Adrenal gland (tissue), 12 donors: ENCODE measurements around the gene SCN4A. TPM values are rescaled to one million over a fixed set of nuclear protein-coding genes. Genes with fewer than 3 reads are reported as not detected.

ENCODE experiments used
- DNase-seq, 7 donors: peaks; one replicate each; pipeline ENCODE4 v3.0.0-alpha.2; 2019 to 2020
- H3K27ac ChIP-seq, 5 donors: fragments of 200-600 bp; sonication (generic) in 4 of 5; 1 replicate in 3 of 5; 2 replicates in 2 of 5; pipeline versions ENCODE4 v1.5.1 to v1.8.0; 2016 to 2020; ENCODE audit warnings: mild to moderate bottlenecking in 1 of 5
- H3K27me3 ChIP-seq: fragments of 200-600 bp; 2 replicates; pipeline ENCODE4 v1.8.0; 2021
- H3K36me3 ChIP-seq, 2 donors: fragments of 200-600 bp; replicated peaks in 1 of 2; 1 replicate in 1 of 2; 2 replicates in 1 of 2; pipeline versions ENCODE4 v1.5.1 to v1.8.0; 2018 to 2022
- H3K4me1 ChIP-seq, 2 donors: fragments of 200-600 bp; replicated peaks in 1 of 2; 1 replicate in 1 of 2; 2 replicates in 1 of 2; pipeline versions ENCODE4 v1.5.1 to v1.8.0; 2018 to 2021
- H3K4me3 ChIP-seq, 4 donors: fragments of 200-600 bp; sonication (generic) in 3 of 4; one replicate each; pipeline ENCODE4 v1.5.1; 2016 to 2018
- H3K9me3 ChIP-seq, 3 donors: fragments of 200-600 bp; sonication (generic) in 1 of 3; replicated peaks in 1 of 3; 1 replicate in 2 of 3; 2 replicates in 1 of 3; pipeline versions ENCODE4 v1.5.1 to v1.8.0; 2016 to 2021
- POLR2A ChIP-seq, 2 donors: fragments of 450-650 bp; IDR thresholded peaks; one replicate each; pipeline ENCODE4 v1.6.1; 2017; ENCODE audit warnings: antibody characterized with exemption in 2 of 2, mild to moderate bottlenecking in 2 of 2, moderate library complexity in 1 of 2
- WGBS, 4 donors: extraction: QIAGEN DNeasy Blood & Tissue Kit in 2 of 4; methylation state at CpG; one replicate each; pipeline versions ENCODE4 v1.1.5 to v1.1.7; 2013 to 2017; 5-methylcytosine and 5-hydroxymethylcytosine counted together
- intact Hi-C, 2 donors: fragments of 100-400 bp; cut with DNase I; formaldehyde crosslinking; loops; one replicate each; pipeline versions ENCODE4 v1.14.1 to v1.15.0; 2022 to 2023
- polyA plus RNA-seq, 3 donors: library from polyadenylated mRNA; stranded (reverse); fragments of 200-250 nt in 2 of 3; fragments of 350-450 nt in 1 of 3; fragmentation: Illumina TruSeq in 1 of 3; extraction: RNeasy Lipid Tissue Mini Kit (QIAGEN cat#74804) in 1 of 3; gene quantifications; one replicate each; pipeline ENCODE4 v1.2.3, GENCODE V29; 2013 to 2014
- total RNA-seq, 9 donors: library from RNA; depleted of rRNA in 4 of 9; stranded (reverse); fragments of >200 nt in 4 of 9; fragments of 120-200 nt in 1 of 9; fragmentation: NEBNext Ultra II Directional in 1 of 9; extraction: Animal tissue kit (Norgen Biotek cat#: 25700) in 1 of 9; gene quantifications; one replicate each; pipeline versions ENCODE4 v1.1.0 to v1.2.4, GENCODE V29; 2013 to 2023
- TF ChIP-seq, protein P1 (sequence below), 6 experiments: fragments of 450-650 bp in 4 of 6; fragments of 200-600 bp in 2 of 6; sonication (generic) in 1 of 6; IDR thresholded peaks; 1 replicate in 5 of 6; 2 replicates in 1 of 6; pipeline versions ENCODE4 v1.5.1 to v1.8.0; 2016 to 2021; ENCODE audit warnings: antibody characterized with exemption in 6 of 6, mild to moderate bottlenecking in 2 of 6, moderate library complexity in 1 of 6
- donor health status: healthy with polysubstance abuse.
- donor health status: Bipolar disorder and iron deficiency.
- donor health status: DM: yes; HTN: yes; CAD: no.
- donor health status: DM: no; HTN: no; CAD: no.
- donor health status: DM: no; HTN: no; CAD: no.
- donor health status: DM: yes; HTN: yes; CAD: no.

Gene SCN4A
- total and polyA plus RNA-seq, 12 donors = 0.30 to 4.2 (median 1.5) TPM

- H3K4me1 ChIP-seq = no peaks in the 10 kb centered on the region
- H3K9me3 ChIP-seq = no peaks in the 10 kb centered on the region
- no peak for DNase-seq
- no peak overlapping the region for H3K4me3 ChIP-seq
- no peak for TF ChIP-seq POLR2A (IDR thresholded peaks at IDR 0.05)
- TF ChIP-seq, protein P1, sequence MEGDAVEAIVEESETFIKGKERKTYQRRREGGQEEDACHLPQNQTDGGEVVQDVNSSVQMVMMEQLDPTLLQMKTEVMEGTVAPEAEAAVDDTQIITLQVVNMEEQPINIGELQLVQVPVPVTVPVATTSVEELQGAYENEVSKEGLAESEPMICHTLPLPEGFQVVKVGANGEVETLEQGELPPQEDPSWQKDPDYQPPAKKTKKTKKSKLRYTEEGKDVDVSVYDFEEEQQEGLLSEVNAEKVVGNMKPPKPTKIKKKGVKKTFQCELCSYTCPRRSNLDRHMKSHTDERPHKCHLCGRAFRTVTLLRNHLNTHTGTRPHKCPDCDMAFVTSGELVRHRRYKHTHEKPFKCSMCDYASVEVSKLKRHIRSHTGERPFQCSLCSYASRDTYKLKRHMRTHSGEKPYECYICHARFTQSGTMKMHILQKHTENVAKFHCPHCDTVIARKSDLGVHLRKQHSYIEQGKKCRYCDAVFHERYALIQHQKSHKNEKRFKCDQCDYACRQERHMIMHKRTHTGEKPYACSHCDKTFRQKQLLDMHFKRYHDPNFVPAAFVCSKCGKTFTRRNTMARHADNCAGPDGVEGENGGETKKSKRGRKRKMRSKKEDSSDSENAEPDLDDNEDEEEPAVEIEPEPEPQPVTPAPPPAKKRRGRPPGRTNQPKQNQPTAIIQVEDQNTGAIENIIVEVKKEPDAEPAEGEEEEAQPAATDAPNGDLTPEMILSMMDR (IDR thresholded peaks at IDR 0.05) = no peak
- no peaks in the 10 kb centered on the region for H3K36me3 ChIP-seq
- no peak overlapping the region for H3K27ac ChIP-seq
- WGBS, 4 donors = 86 to 90% (median 87%) methylated on average over 4 of the region's 4 CpGs
- no peaks in the 10 kb centered on the region for H3K27me3 ChIP-seq
- intact Hi-C loops = no loop called here
Observed at GRCh38 chr17:63937920-63938319, 34.8 kb downstream of the SCN4A start.

DNA sequence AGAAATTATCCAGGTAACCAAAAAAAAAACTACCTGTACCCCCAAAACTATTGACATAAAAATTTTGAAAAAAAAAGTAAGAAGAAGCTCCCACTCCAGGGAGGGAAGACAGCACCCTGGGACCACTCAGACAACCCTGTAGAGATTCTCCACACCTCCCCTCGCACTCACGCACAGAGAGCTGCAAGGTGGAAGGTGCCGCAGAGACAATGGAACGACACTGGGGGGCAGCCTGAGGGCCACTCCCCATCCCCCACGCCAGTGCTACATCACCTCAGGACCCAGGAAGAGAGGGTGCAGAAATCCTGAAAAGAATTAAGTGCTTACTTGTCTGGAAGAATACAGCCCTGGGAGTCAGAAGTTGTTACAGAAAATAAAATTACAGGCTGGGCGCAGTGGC, 35.4 kb downstream of the SCN4A start:
- TF ChIP-seq POLR2A (IDR thresholded peaks at IDR 0.05) = no peak
- TF ChIP-seq, protein P1 (IDR thresholded peaks at IDR 0.05) = no peak
- no peak for DNase-seq
- Histone ChIP-seq H3K36me3 (no peaks in the 10 kb centered on the region), H3K4me1 (no peaks in the 10 kb centered on the region), H3K27me3 (no peaks in the 10 kb centered on the region), H3K9me3 (no peaks in the 10 kb centered on the region), H3K4me3 (no peak overlapping the region), H3K27ac (no peak overlapping the region)
- intact Hi-C loops = no loop called here
- WGBS, 4 donors = 78 to 94% (median 84%) methylated on average over 6 of the region's 6 CpGs

- 75 to 85% (median 81%) methylated on average over 14 to 21 of the region's 21 CpGs for WGBS, 4 donors
- Histone ChIP-seq H3K9me3 (no peaks in the 10 kb centered on the region), H3K36me3 (no peaks in the 10 kb centered on the region), H3K4me3 (no peak overlapping the region), H3K27ac (no peak overlapping the region), H3K4me1 (no peaks in the 10 kb centered on the region), H3K27me3 (no peaks in the 10 kb centered on the region)
- TF ChIP-seq, protein P1 (IDR thresholded peaks at IDR 0.05) = no peak
- no peak for DNase-seq
- intact Hi-C loops = no loop called here
Observed at GRCh38 chr17:63934183-63935112, 38.3 kb downstream of the SCN4A start.

DNA sequence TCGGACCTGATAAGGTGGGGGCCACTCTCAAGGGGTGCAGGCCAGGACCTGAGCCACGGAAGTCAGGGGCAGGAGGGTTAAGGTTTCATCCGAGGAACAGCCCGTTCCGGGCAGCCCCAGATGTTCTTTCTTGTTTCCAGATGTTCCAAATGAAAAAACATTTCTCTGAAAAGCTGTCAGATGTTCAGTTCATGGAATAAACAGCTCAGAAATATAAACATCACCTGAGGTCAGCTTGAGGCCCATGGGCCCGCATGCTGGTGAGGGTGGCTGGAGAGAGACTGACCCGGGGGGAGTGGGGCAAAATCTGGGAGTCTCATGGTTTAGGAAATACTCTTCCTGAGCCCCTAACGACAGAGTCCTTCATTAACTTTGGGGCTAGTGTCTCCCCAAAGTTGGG, 39.1 kb downstream of the SCN4A start:
- Histone ChIP-seq H3K36me3 (no peaks in the 10 kb centered on the region), H3K4me3 (no peak overlapping the region), H3K4me1 (no peaks in the 10 kb centered on the region), H3K9me3 (no peaks in the 10 kb centered on the region), H3K27me3 (no peaks in the 10 kb centered on the region), H3K27ac (no peak overlapping the region)
- TF ChIP-seq POLR2A (IDR thresholded peaks at IDR 0.05) = no peak
- TF ChIP-seq, protein P1 (IDR thresholded peaks at IDR 0.05) = no peak
- intact Hi-C loops = no loop called here
- WGBS, 4 donors = 83 to 85% (median 83%) methylated on average over 7 to 8 of the region's 8 CpGs
- no peak for DNase-seq
